NCI-H146 treated with DMSO at 0.1 percent for 48 hours (cell line): ENCODE data around the gene STAT4.

Source experiments
- DNase-seq: peaks from one replicate; lab custom pipeline; 2025; ENCODE audit not compliant: unreplicated experiment; lab: John Stamatoyannopoulos, UW

Gene STAT4

GRCh38 chr2:191150600-191151330 is at the start of gene STAT4:
Gene STAT4, minus strand, starts transcription at chr2:191150994. Its CDS starts 2,791 bp downstream, at chr2:191148203.
- DNase-seq, result no peak

GRCh38 chr2:191199929-191200512 is 49.2 kb upstream of the STAT4 start:
- no peak for DNase-seq

GRCh38 chr2:191198271-191198670 is 47.5 kb upstream of the STAT4 start:
- DNase-seq, result no peak

GRCh38 chr2:191197096-191197495 is 46.3 kb upstream of the STAT4 start:
- no peak for DNase-seq

GRCh38 chr2:191195021-191195420 is 44.2 kb upstream of the STAT4 start:
- no peak for DNase-seq

GRCh38 chr2:191190861-191191552 is 40.2 kb upstream of the STAT4 start:
- DNase-seq, result no peak

- no peak for DNase-seq
Measured at GRCh38 chr2:191190435-191190834, 39.6 kb upstream of the STAT4 start.

- no peak for DNase-seq
Measured at GRCh38 chr2:191189112-191189635, 38.4 kb upstream of the STAT4 start.

- no peak for DNase-seq
Measured at GRCh38 chr2:191188550-191189093, 37.8 kb upstream of the STAT4 start.

GRCh38 chr2:191187105-191187829 is 36.5 kb upstream of the STAT4 start:
- DNase-seq, result no peak

- no peak for DNase-seq
Measured at GRCh38 chr2:191184457-191184856, 33.7 kb upstream of the STAT4 start.

GRCh38 chr2:191183516-191183915 is 32.7 kb upstream of the STAT4 start:
- no peak for DNase-seq

GRCh38 chr2:191183081-191183480 is 32.3 kb upstream of the STAT4 start:
- no peak for DNase-seq

GRCh38 chr2:191180713-191181112 is 29.9 kb upstream of the STAT4 start:
- no peak for DNase-seq

GRCh38 chr2:191180276-191180675 is 29.5 kb upstream of the STAT4 start:
- DNase-seq, result no peak

GRCh38 chr2:191178806-191179514 is 28.2 kb upstream of the STAT4 start:
- no peak for DNase-seq

- no peak for DNase-seq
Measured at GRCh38 chr2:191177751-191178736, 27.2 kb upstream of the STAT4 start.

- DNase-seq, result no peak
Measured at GRCh38 chr2:191176801-191177438, 26.1 kb upstream of the STAT4 start.

GRCh38 chr2:191176305-191176704 is 25.5 kb upstream of the STAT4 start:
- no peak for DNase-seq
